B cell (primary cell): ENCODE results near the gene ACAD8. TPM values are rescaled to one million over a fixed set of nuclear protein-coding genes. Genes with fewer than 3 reads are reported as not detected.

ENCODE experiments used
- ATAC-seq: fragments of 200-7000 bp; cut with Tn5 transposase; one replicate; pipeline ENCODE4 v1.10.0; 2021; ENCODE audit warnings: low read depth, mild to moderate bottlenecking, moderate number of reproducible peaks, moderate library complexity
- CTCF ChIA-PET: fragments of 350-600 bp; sonication (Branson Sonifier 250); formaldehyde crosslinking; loops from one replicate; lab custom pipeline; 2021; ENCODE audit warnings: antibody characterized with exemption, inconsistent platforms; lab: Charles Lee
- POLR2A ChIA-PET: fragments of 350-600 bp; sonication (Branson Sonifier 250); formaldehyde crosslinking; loops from one replicate; lab custom pipeline; 2021; ENCODE audit warnings: antibody characterized with exemption; lab: Charles Lee
- DNase-seq: peaks from one replicate; pipeline ENCODE4 v3.0.0; 2013
- H2AFZ ChIP-seq: 2 replicates; pipeline ENCODE4 v1.6.1; 2012; ENCODE audit warnings: mild to moderate bottlenecking, low read depth, low read length; ENCODE audit not compliant: insufficient read depth, poor library complexity, severe bottlenecking
- H3K27ac ChIP-seq, 2 donors: 1 replicate in 1 of 2; 2 replicates in 1 of 2; pipeline ENCODE4 v1.5.1; 2012 to 2013; ENCODE audit warnings: low read length in 2 of 2, mild to moderate bottlenecking in 2 of 2, moderate library complexity in 1 of 2
- H3K27me3 ChIP-seq, 4 experiments: fragments of 200-600 bp in 1 of 4; sonication (generic) in 1 of 4; replicated peaks in 1 of 4; 1 replicate in 2 of 4; 2 replicates in 2 of 4; pipeline versions ENCODE4 v1.6.1 to v1.7.0; 2013 to 2016; ENCODE audit warnings: low read length in 3 of 4, mild to moderate bottlenecking in 2 of 4, mixed read lengths in 1 of 4, moderate library complexity in 1 of 4; ENCODE audit not compliant: insufficient read depth in 4 of 4, control insufficient read depth in 3 of 4; ENCODE audit errors: control extremely low read depth in 1 of 4
- H3K36me3 ChIP-seq, 2 experiments: replicated peaks in 1 of 2; 1 replicate in 1 of 2; 2 replicates in 1 of 2; pipeline versions ENCODE4 v1.6.1 to v1.7.1; 2013; ENCODE audit warnings: low read length in 1 of 2; ENCODE audit not compliant: insufficient read depth in 2 of 2, control insufficient read depth in 1 of 2; ENCODE audit errors: control extremely low read depth in 1 of 2, extremely low read depth in 1 of 2
- H3K4me1 ChIP-seq, 2 donors: fragments of 200-600 bp in 1 of 2; sonication (generic) in 1 of 2; 1 replicate in 1 of 2; 2 replicates in 1 of 2; pipeline versions ENCODE4 v1.5.1 to v1.6.1; 2013 to 2017; ENCODE audit warnings: low read length in 2 of 2; ENCODE audit not compliant: control insufficient read depth in 2 of 2, insufficient read depth in 2 of 2
- H3K4me2 ChIP-seq: replicated peaks from 2 replicates; pipeline ENCODE3; 2012; ENCODE audit warnings: mild to moderate bottlenecking, low read depth, low read length; ENCODE audit not compliant: poor library complexity, severe bottlenecking
- H3K4me3 ChIP-seq, 5 experiments: fragments of 200-600 bp in 1 of 5; sonication (generic) in 1 of 5; 1 replicate in 3 of 5; 2 replicates in 2 of 5; pipeline versions ENCODE4 v1.5.1 to v1.7.0; 2011 to 2016; ENCODE audit warnings: low read length in 4 of 5, mild to moderate bottlenecking in 4 of 5, low read depth in 2 of 5, control low read depth in 1 of 5, moderate library complexity in 1 of 5; ENCODE audit not compliant: insufficient read depth in 1 of 5; ENCODE audit errors: control extremely low read depth in 1 of 5, extremely low read depth in 1 of 5
- H3K79me2 ChIP-seq: fragments of 200-600 bp; sonication (generic); one replicate; pipeline ENCODE4 v1.6.0; 2016; ENCODE audit warnings: low read length; ENCODE audit not compliant: control insufficient read depth, insufficient read depth
- H3K9ac ChIP-seq: fragments of 200-600 bp; sonication (generic); 2 replicates; pipeline ENCODE4 v1.6.1; 2017; ENCODE audit warnings: mild to moderate bottlenecking, low read length, moderate library complexity
- H3K9me3 ChIP-seq, 3 donors: one replicate each; pipeline versions ENCODE4 v1.6.1 to v1.7.1; 2013; ENCODE audit warnings: low read length in 2 of 3; ENCODE audit not compliant: control insufficient read depth in 2 of 3, insufficient read depth in 1 of 3; ENCODE audit errors: control extremely low read depth in 1 of 3
- H4K20me1 ChIP-seq: 2 replicates; pipeline ENCODE4 v1.6.0; 2012; ENCODE audit warnings: mild to moderate bottlenecking, low read length; ENCODE audit not compliant: insufficient read depth, control insufficient read depth, poor library complexity, severe bottlenecking
- H3K27ac Mint-ChIP-seq: one replicate; pipeline ENCODE4 v1.8.0; 2021; ENCODE audit warnings: mixed read lengths
- H3K27me3 Mint-ChIP-seq: one replicate; pipeline ENCODE4 v1.8.0; 2021; ENCODE audit warnings: mixed read lengths
- H3K4me1 Mint-ChIP-seq: one replicate; pipeline ENCODE4 v1.8.0; 2021; ENCODE audit warnings: mixed read lengths
- H3K4me3 Mint-ChIP-seq: one replicate; pipeline ENCODE4 v1.8.0; 2021; ENCODE audit warnings: mixed read lengths
- H3K9me3 Mint-ChIP-seq: one replicate; pipeline ENCODE4 v1.8.0; 2022; ENCODE audit warnings: mixed read lengths; ENCODE audit not compliant: insufficient read depth
- CTCF ChIP-seq: fragments of 200-600 bp; IDR thresholded peaks from one replicate; pipeline ENCODE4 v1.8.0; 2022; ENCODE audit warnings: antibody characterized with exemption, mild to moderate bottlenecking
- EZH2 ChIP-seq: IDR thresholded peaks from 2 replicates; pipeline ENCODE4 v1.6.1; 2012; ENCODE audit warnings: borderline replicate concordance, low read depth, mild to moderate bottlenecking, moderate library complexity, low read length; ENCODE audit not compliant: insufficient read depth, poor library complexity, severe bottlenecking
- WGBS: methylation state at CpG from one replicate; pipeline ENCODE4 v1.1.5; 2013; ENCODE audit warnings: missing lambda C conversion rate; ENCODE audit not compliant: insufficient coverage; 5-methylcytosine and 5-hydroxymethylcytosine counted together
- intact Hi-C: fragments of 100-400 bp; cut with micrococcal nuclease; formaldehyde crosslinking; loops from one replicate; pipeline ENCODE4 v1.10.0; 2022
- polyA plus RNA-seq: library from polyadenylated mRNA; depleted of rRNA; stranded (reverse); fragments of >200 nt; gene quantifications from 2 replicates; pipeline ENCODE4 v1.2.3, GENCODE V29; 2012
- total RNA-seq, 2 donors: library from RNA; stranded (reverse); fragments of 120-200 nt in 1 of 2; gene quantifications; 1 replicate in 1 of 2; 2 replicates in 1 of 2; pipeline versions ENCODE4 v1.2.3 to v1.2.4, GENCODE V29; 2013 to 2022

The ACAD8 gene
- total and polyA plus RNA-seq, 2 donors (not counting 1 experiment from before 2014, with no cell fraction given) = 26.5 to 33.6 TPM

GRCh38 chr11:134289167-134289566 is 35.8 kb downstream of the ACAD8 start:
- peaks cover 0 to 3% (median 1%) of the 10 kb centered on the region in 4 experiments for H3K27me3 ChIP-seq
- no peaks in the 10 kb centered on the region for H3K4me1 ChIP-seq
- intact Hi-C loops = no loop called here
- no peak overlapping the region for H2AFZ ChIP-seq
- H3K9ac ChIP-seq = no peak overlapping the region
- H3K36me3 ChIP-seq = no peaks in the 10 kb centered on the region
- no peaks in the 10 kb centered on the region for H3K9me3 ChIP-seq
- H3K4me3 Mint-ChIP-seq = no peak overlapping the region
- H3K79me2 ChIP-seq = no peaks in the 10 kb centered on the region
- no peaks in the 10 kb centered on the region for H4K20me1 ChIP-seq
- H3K27ac Mint-ChIP-seq = no peak overlapping the region
- H3K4me2 ChIP-seq = no peak overlapping the region
- POLR2A ChIA-PET = no interaction called here
- no peaks in the 10 kb centered on the region for H3K9me3 Mint-ChIP-seq
- no peak overlapping the region for H3K27ac ChIP-seq
- CTCF ChIA-PET = no interaction called here
- H3K27me3 Mint-ChIP-seq = peaks cover 21% of the 10 kb centered on the region
- no peaks in the 10 kb centered on the region for H3K4me1 Mint-ChIP-seq
- no peak overlapping the region for H3K4me3 ChIP-seq
- TF ChIP-seq CTCF = no peak
- no peak for TF ChIP-seq EZH2
- no peak for DNase-seq
- 80% methylated on average over 1 of the region's 4 CpGs for whole genome bisulfite sequencing
- ATAC-seq = no peak

- CTCF ChIA-PET = interaction anchor here (0.6 kb wide), 1 partner anchor 23 kb away, joined by 4 read pairs; no protein-coding TSS in a partner anchor
- Histone ChIP-seq H3K79me2 (no peaks in the 10 kb centered on the region), H3K9ac (no peak overlapping the region), H3K27ac (no peak overlapping the region), H3K9me3 (no peaks in the 10 kb centered on the region), H3K27me3 (peaks cover 0 to 3% (median 1%) of the 10 kb centered on the region in 4 experiments), H3K4me1 (no peaks in the 10 kb centered on the region), H3K4me3 (no peak overlapping the region), H3K4me2 (no peak overlapping the region), H3K36me3 (no peaks in the 10 kb centered on the region), H2AFZ (no peak overlapping the region), H4K20me1 (no peaks in the 10 kb centered on the region)
- Mint-ChIP-seq H3K27me3 (peaks cover 25% of the 10 kb centered on the region), H3K9me3 (no peaks in the 10 kb centered on the region), H3K4me1 (no peaks in the 10 kb centered on the region), H3K27ac (no peak overlapping the region), H3K4me3 (no peak overlapping the region)
- POLR2A ChIA-PET = no interaction called here
- no peak for TF ChIP-seq CTCF
- no peak for TF ChIP-seq EZH2
- DNase-seq = no peak
- intact Hi-C loops = no loop called here
- ATAC-seq = no peak
- WGBS = 63% methylated on average over 8 of the region's 12 CpGs
These were observed 36.4 kb downstream of the ACAD8 start for GRCh38 chr11:134289789-134290188.
